WTC11 (cell line): ENCODE results near the gene CAMTA1. TPM values are rescaled to one million over a fixed set of nuclear protein-coding genes. Genes with fewer than 3 reads are reported as not detected.

Source experiments
- ATAC-seq: fragments of 200-7000 bp; cut with Tn5 transposase; 2 replicates; pipeline ENCODE4 v1.10.0; 2021; ENCODE audit warnings: mild to moderate bottlenecking, moderate library complexity
- CTCF ChIA-PET: fragments of 300-600 bp; sonication (Branson Sonifier 250); formaldehyde crosslinking; loops from one replicate; lab custom pipeline; 2021; ENCODE audit warnings: antibody characterized with exemption; lab: Charles Lee
- POLR2A ChIA-PET: fragments of 350-600 bp; sonication (Branson Sonifier 250); formaldehyde crosslinking; loops from one replicate; lab custom pipeline; 2021; ENCODE audit warnings: antibody characterized with exemption; lab: Charles Lee
- DNase-seq: peaks from one replicate; pipeline ENCODE4 v3.0.0; 2021; ENCODE audit warnings: low spot score
- H3K27ac Mint-ChIP-seq: 2 replicates; pipeline ENCODE4 v1.8.0; 2021; ENCODE audit warnings: mixed read lengths
- H3K27me3 Mint-ChIP-seq: 2 replicates; pipeline ENCODE4 v1.8.0; 2021; ENCODE audit warnings: low read depth, mild to moderate bottlenecking, moderate library complexity, mixed read lengths
- H3K36me3 Mint-ChIP-seq: 2 replicates; pipeline ENCODE4 v1.8.0; 2021; ENCODE audit warnings: mixed read lengths
- H3K4me1 Mint-ChIP-seq: 2 replicates; pipeline ENCODE4 v1.8.0; 2022; ENCODE audit warnings: mixed read lengths
- H3K4me3 Mint-ChIP-seq: 2 replicates; pipeline ENCODE4 v1.8.0; 2021; ENCODE audit warnings: mild to moderate bottlenecking, moderate library complexity, mixed read lengths
- H3K9me3 Mint-ChIP-seq: 2 replicates; pipeline ENCODE4 v1.8.0; 2021; ENCODE audit warnings: mixed read lengths
- EMX1 ChIP-seq: fragments of 250-450 bp; sonication (Bioruptor Pico); IDR thresholded peaks from 2 replicates; pipeline ENCODE4 v1.8.0; 2021; ENCODE audit warnings: mild to moderate bottlenecking
- FOXK1 ChIP-seq: sonication (generic); formaldehyde crosslinking; IDR thresholded peaks from 2 replicates; pipeline ENCODE4 v1.8.0; 2022; ENCODE audit warnings: mild to moderate bottlenecking, moderate library complexity, missing genetic modification reagents
- JUN ChIP-seq: sonication (generic); formaldehyde crosslinking; IDR thresholded peaks from 2 replicates; pipeline ENCODE4 v1.8.0; 2023; ENCODE audit warnings: mild to moderate bottlenecking, missing genetic modification reagents
- PRRX2 ChIP-seq: fragments of 250-450 bp; sonication (Bioruptor Pico); IDR thresholded peaks from 2 replicates; pipeline ENCODE4 v1.8.0; 2021; ENCODE audit warnings: mild to moderate bottlenecking
- RELA ChIP-seq: sonication (generic); formaldehyde crosslinking; IDR thresholded peaks from 2 replicates; pipeline ENCODE4 v1.8.1; 2022; ENCODE audit warnings: missing genetic modification reagents, mild to moderate bottlenecking, borderline replicate concordance
- SOX15 ChIP-seq: fragments of 250-450 bp; sonication (Bioruptor Pico); IDR thresholded peaks from 2 replicates; pipeline ENCODE4 v1.9.0; 2021; ENCODE audit warnings: mild to moderate bottlenecking
- TCF7 ChIP-seq: sonication (generic); formaldehyde crosslinking; IDR thresholded peaks from 2 replicates; pipeline ENCODE4 v1.8.0; 2022; ENCODE audit warnings: mild to moderate bottlenecking, low read depth, missing genetic modification reagents, moderate library complexity
- ZBTB21 ChIP-seq: sonication (generic); formaldehyde crosslinking; IDR thresholded peaks from 2 replicates; pipeline ENCODE4 v1.8.1; 2023; ENCODE audit warnings: mild to moderate bottlenecking, missing genetic modification reagents, borderline replicate concordance
- ZNF219 ChIP-seq: sonication (generic); formaldehyde crosslinking; IDR thresholded peaks from 2 replicates; pipeline ENCODE4 v1.8.0; 2023; ENCODE audit warnings: missing genetic modification reagents, mild to moderate bottlenecking, borderline replicate concordance
- ZNF416 ChIP-seq: fragments of 250-450 bp; sonication (Bioruptor Pico); IDR thresholded peaks from 2 replicates; pipeline ENCODE4 v1.9.0; 2021; ENCODE audit warnings: mild to moderate bottlenecking, inconsistent platforms
- total RNA-seq: library from RNA; stranded (reverse); gene quantifications from 3 replicates; pipeline ENCODE4 v1.2.3, GENCODE V29; 2021
- TF ChIP-seq, protein P1 (sequence below): sonication (generic); formaldehyde crosslinking; IDR thresholded peaks from 2 replicates; pipeline ENCODE4 v1.8.1; 2022; ENCODE audit warnings: mild to moderate bottlenecking, missing genetic modification reagents, moderate library complexity, borderline replicate concordance
- TF ChIP-seq, protein P2 (sequence below): sonication (generic); formaldehyde crosslinking; conservative IDR thresholded peaks from 2 replicates; pipeline ENCODE4 v1.8.1; 2022; ENCODE audit warnings: mild to moderate bottlenecking, missing genetic modification reagents
- TF ChIP-seq, protein P3 (sequence below): fragments of 250-450 bp; sonication (Bioruptor Pico); IDR thresholded peaks from 2 replicates; pipeline ENCODE4 v1.9.0; 2021; ENCODE audit warnings: mild to moderate bottlenecking
- TF ChIP-seq, protein P4 (sequence below): sonication (generic); formaldehyde crosslinking; IDR thresholded peaks from 2 replicates; pipeline ENCODE4 v1.8.1; 2023; ENCODE audit warnings: mild to moderate bottlenecking, moderate library complexity, missing genetic modification reagents
- TF ChIP-seq, protein P5 (sequence below): fragments of 250-450 bp; sonication (Bioruptor Pico); IDR thresholded peaks from 2 replicates; pipeline ENCODE4 v2.1.2; 2022; ENCODE audit warnings: mild to moderate bottlenecking, moderate library complexity
- TF ChIP-seq, protein P6 (sequence below): sonication (generic); formaldehyde crosslinking; IDR thresholded peaks from 2 replicates; pipeline ENCODE4 v1.8.1; 2022; ENCODE audit warnings: low read depth, missing genetic modification reagents, borderline replicate concordance

The CAMTA1 gene
- total RNA-seq, 1 experiment from 2014 or later: 86.4 TPM

DNA sequence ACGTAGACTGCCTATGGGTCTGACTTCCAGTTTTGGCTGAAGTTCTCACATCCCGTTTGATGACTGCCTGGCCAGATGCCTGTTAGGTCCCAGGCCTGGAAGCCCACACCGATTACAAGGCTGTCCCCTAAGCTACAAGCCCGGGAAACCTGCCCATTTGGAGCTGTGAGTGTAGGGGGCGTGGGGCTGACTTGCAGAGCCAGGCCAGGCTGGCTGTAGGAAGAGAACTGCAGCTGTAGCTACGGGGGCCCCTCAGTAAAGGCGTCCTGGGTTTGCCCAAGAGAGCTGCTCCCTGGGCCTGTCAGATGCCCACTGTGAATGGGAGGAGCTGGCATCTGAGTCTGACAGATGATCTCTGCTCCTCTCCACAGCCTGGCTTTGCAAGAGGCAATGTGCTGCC lies 199.7 kb downstream of the CAMTA1 start (continued):
- TF ChIP-seq, protein P1, sequence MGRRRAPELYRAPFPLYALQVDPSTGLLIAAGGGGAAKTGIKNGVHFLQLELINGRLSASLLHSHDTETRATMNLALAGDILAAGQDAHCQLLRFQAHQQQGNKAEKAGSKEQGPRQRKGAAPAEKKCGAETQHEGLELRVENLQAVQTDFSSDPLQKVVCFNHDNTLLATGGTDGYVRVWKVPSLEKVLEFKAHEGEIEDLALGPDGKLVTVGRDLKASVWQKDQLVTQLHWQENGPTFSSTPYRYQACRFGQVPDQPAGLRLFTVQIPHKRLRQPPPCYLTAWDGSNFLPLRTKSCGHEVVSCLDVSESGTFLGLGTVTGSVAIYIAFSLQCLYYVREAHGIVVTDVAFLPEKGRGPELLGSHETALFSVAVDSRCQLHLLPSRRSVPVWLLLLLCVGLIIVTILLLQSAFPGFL (CRISPR knock-in tag): no peak
- TF ChIP-seq, protein P2, sequence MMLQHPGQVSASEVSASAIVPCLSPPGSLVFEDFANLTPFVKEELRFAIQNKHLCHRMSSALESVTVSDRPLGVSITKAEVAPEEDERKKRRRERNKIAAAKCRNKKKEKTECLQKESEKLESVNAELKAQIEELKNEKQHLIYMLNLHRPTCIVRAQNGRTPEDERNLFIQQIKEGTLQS (CRISPR knock-in tag): no peak
- TF ChIP-seq ZNF219: no peak

DNA sequence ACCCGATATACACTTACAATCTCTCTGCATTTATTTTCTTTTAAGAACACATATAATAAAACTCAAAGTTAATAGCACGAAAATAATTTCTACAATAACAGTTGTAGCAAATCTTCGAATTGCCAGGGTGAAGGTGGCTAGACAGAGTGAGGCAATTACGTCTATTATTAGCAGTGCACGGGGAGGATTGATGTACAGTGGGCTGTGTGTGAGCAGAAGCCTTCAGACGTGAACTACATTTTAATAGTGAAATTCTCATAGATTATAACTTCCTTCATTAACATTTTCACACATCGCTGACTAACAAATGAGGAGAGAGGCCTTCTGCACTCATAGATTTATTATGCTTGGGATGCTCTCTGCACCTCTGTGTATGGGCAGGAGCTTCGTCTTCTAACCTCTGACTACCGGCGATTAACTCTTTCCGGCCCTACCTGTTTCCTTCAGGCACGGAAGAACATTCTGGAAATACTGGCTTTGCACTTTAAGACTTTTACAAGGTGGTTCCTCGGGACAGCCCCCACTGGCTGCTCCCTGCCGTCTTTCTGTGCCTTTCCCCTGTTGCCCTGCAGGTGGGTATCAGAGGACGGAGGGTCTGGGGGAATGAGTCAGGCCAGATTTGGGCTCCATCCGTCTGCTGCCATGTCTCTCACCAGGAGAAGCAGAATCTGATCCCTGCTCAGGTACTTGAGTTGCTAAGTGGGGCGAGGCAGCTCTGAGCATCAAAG lies 200.5 kb downstream of the CAMTA1 start:
- no peak for DNase-seq
- H3K27ac Mint-ChIP-seq: no peak overlapping the region
- H3K9me3 Mint-ChIP-seq: peaks cover 7% of the 10 kb centered on the region
- POLR2A ChIA-PET: no interaction called here
- H3K27me3 Mint-ChIP-seq: no peaks in the 10 kb centered on the region
- H3K4me1 Mint-ChIP-seq: peaks cover 25% of the 10 kb centered on the region
- peak; percentile 16; the same call in 1 of the 2 replicates for ATAC-seq
- H3K36me3 Mint-ChIP-seq: no peaks in the 10 kb centered on the region
- TF ChIP-seq RELA (CRISPR knock-in tag): no peak
- no peak for TF ChIP-seq TCF7 (CRISPR knock-in tag)
- TF ChIP-seq ZNF416 (CRISPR knock-in tag): no peak
- no peak for TF ChIP-seq EMX1 (CRISPR knock-in tag)
- no peak for TF ChIP-seq JUN (CRISPR knock-in tag)
- TF ChIP-seq, all 79 proteins: peak for 0
- CTCF ChIA-PET: interaction anchor here (0.7 to 1.4 kb wide), 2 partner anchors 22 to 135 kb away, joined by 3 read pairs; no protein-coding TSS in a partner anchor
- no peak overlapping the region for H3K4me3 Mint-ChIP-seq

DNA sequence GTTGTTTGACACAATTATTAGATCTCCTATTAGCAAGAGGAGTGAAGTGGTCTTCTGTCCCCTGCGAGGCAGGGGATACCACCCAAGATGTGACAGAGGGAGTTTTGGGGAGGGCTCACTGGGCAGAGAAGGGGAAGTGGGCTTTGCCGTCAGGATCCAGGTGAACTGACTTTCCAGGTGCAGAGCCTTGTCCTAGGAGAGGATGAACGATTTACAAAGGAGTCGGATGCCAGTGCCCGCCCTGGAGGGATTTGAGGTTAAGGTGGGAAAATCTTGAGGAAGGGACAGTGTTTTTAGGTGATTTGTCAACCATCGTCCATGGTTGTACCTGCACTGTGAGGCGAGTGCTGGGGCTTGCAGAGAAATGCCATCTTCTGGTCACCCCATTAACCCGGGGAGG lies 201.0 kb downstream of the CAMTA1 start:
- TF ChIP-seq, protein P3, sequence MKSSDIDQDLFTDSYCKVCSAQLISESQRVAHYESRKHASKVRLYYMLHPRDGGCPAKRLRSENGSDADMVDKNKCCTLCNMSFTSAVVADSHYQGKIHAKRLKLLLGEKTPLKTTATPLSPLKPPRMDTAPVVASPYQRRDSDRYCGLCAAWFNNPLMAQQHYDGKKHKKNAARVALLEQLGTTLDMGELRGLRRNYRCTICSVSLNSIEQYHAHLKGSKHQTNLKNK (CRISPR knock-in tag): no peak
- TF ChIP-seq PRRX2 (CRISPR knock-in tag) (no peak), ZBTB21 (CRISPR knock-in tag) (no peak), SOX15 (CRISPR knock-in tag) (no peak), FOXK1 (CRISPR knock-in tag) (no peak)
- TF ChIP-seq, protein P4, sequence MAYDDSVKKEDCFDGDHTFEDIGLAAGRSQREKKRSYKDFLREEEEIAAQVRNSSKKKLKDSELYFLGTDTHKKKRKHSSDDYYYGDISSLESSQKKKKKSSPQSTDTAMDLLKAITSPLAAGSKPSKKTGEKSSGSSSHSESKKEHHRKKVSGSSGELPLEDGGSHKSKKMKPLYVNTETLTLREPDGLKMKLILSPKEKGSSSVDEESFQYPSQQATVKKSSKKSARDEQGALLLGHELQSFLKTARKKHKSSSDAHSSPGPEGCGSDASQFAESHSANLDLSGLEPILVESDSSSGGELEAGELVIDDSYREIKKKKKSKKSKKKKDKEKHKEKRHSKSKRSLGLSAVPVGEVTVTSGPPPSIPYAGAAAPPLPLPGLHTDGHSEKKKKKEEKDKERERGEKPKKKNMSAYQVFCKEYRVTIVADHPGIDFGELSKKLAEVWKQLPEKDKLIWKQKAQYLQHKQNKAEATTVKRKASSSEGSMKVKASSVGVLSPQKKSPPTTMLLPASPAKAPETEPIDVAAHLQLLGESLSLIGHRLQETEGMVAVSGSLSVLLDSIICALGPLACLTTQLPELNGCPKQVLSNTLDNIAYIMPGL (CRISPR knock-in tag): no peak
- TF ChIP-seq, protein P5, sequence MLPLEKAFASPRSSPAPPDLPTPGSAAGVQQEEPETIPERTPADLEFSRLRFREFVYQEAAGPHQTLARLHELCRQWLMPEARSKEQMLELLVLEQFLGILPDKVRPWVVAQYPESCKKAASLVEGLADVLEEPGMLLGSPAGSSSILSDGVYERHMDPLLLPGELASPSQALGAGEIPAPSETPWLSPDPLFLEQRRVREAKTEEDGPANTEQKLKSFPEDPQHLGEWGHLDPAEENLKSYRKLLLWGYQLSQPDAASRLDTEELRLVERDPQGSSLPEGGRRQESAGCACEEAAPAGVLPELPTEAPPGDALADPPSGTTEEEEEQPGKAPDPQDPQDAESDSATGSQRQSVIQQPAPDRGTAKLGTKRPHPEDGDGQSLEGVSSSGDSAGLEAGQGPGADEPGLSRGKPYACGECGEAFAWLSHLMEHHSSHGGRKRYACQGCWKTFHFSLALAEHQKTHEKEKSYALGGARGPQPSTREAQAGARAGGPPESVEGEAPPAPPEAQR (CRISPR knock-in tag): no peak
- TF ChIP-seq, protein P6, sequence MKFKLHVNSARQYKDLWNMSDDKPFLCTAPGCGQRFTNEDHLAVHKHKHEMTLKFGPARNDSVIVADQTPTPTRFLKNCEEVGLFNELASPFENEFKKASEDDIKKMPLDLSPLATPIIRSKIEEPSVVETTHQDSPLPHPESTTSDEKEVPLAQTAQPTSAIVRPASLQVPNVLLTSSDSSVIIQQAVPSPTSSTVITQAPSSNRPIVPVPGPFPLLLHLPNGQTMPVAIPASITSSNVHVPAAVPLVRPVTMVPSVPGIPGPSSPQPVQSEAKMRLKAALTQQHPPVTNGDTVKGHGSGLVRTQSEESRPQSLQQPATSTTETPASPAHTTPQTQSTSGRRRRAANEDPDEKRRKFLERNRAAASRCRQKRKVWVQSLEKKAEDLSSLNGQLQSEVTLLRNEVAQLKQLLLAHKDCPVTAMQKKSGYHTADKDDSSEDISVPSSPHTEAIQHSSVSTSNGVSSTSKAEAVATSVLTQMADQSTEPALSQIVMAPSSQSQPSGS: no peak
- POLR2A ChIA-PET: no interaction called here
- no peaks in the 10 kb centered on the region for H3K36me3 Mint-ChIP-seq
- CTCF ChIA-PET: no interaction called here
- ATAC-seq: no peak
- H3K4me3 Mint-ChIP-seq: no peak overlapping the region
- peaks cover 25% of the 10 kb centered on the region for H3K4me1 Mint-ChIP-seq
- peaks cover 7% of the 10 kb centered on the region for H3K9me3 Mint-ChIP-seq
- no peak for DNase-seq
- no peaks in the 10 kb centered on the region for H3K27me3 Mint-ChIP-seq
- H3K27ac Mint-ChIP-seq: no peak overlapping the region
